Calu3 (cell line): ENCODE results near the gene ELOVL3. TPM values are rescaled to one million over a fixed set of nuclear protein-coding genes. Genes with fewer than 3 reads are reported as not detected.
A peak's percentile ranks its signal among the peaks of the same experiment; 100 is the strongest.

Experiments used
- BruUV-seq: library from RNA; stranded (reverse); fragments of 400-500 nt; replicated peaks from 2 replicates; lab custom pipeline; 2021; lab: Mats Ljungman, UMichigan
- CTCF ChIA-PET: fragments of 300-600 bp; sonication (Branson Sonifier 250); formaldehyde crosslinking; loops from one replicate; lab custom pipeline; 2022; ENCODE audit warnings: antibody characterized with exemption; lab: Charles Lee
- DNase-seq: peaks from one replicate; pipeline ENCODE4 v3.0.0; 2022
- H3K27ac Mint-ChIP-seq: one replicate; pipeline ENCODE4 v1.8.0; 2022; ENCODE audit warnings: mixed read lengths; ENCODE audit not compliant: unreplicated experiment
- H3K27me3 Mint-ChIP-seq: one replicate; pipeline ENCODE4 v1.8.0; 2022; ENCODE audit warnings: mixed read lengths; ENCODE audit not compliant: unreplicated experiment
- H3K36me3 Mint-ChIP-seq: one replicate; pipeline ENCODE4 v1.8.0; 2022; ENCODE audit warnings: mild to moderate bottlenecking, moderate library complexity, mixed read lengths; ENCODE audit not compliant: insufficient read depth, unreplicated experiment
- H3K4me1 Mint-ChIP-seq: one replicate; pipeline ENCODE4 v1.8.0; 2022; ENCODE audit warnings: mild to moderate bottlenecking, low read depth, mixed read lengths; ENCODE audit not compliant: unreplicated experiment
- H3K4me3 Mint-ChIP-seq: one replicate; pipeline ENCODE4 v1.8.0; 2022; ENCODE audit warnings: mild to moderate bottlenecking, low read depth, moderate library complexity, mixed read lengths; ENCODE audit not compliant: unreplicated experiment
- H3K9me3 Mint-ChIP-seq: one replicate; pipeline ENCODE4 v1.8.0; 2022; ENCODE audit warnings: low read depth, mixed read lengths; ENCODE audit not compliant: unreplicated experiment
- CTCF ChIP-seq: fragments of 200-600 bp; IDR thresholded peaks from one replicate; pipeline ENCODE4 v1.8.0; 2022; ENCODE audit warnings: antibody characterized with exemption; ENCODE audit not compliant: unreplicated experiment
- intact Hi-C: fragments of 100-400 bp; cut with micrococcal nuclease; formaldehyde crosslinking; loops from one replicate; pipeline ENCODE4 v1.10.0; 2022; ENCODE audit not compliant: unreplicated experiment
- total RNA-seq: library from RNA; stranded (reverse); gene quantifications from 2 replicates; pipeline ENCODE4 v1.2.3, GENCODE V29; 2022

ELOVL3 gene
- total RNA-seq, 1 experiment from 2014 or later: 0.35 TPM

- Mint-ChIP-seq H3K4me1 (peaks cover 7% of the 10 kb centered on the region), H3K36me3 (peaks cover 16% of the 10 kb centered on the region), H3K27ac (no peak overlapping the region), H3K9me3 (no peaks in the 10 kb centered on the region), H3K4me3 (no peak overlapping the region), H3K27me3 (peaks cover 43% of the 10 kb centered on the region)
- DNase-seq: no peak
- intact Hi-C loops: no loop called here
- CTCF ChIA-PET: interaction anchor here (1.0 kb wide), 1 partner anchor 113 kb away, joined by 4 read pairs; no protein-coding TSS in a partner anchor
- no TSS peak for BruUV-seq
- TF ChIP-seq CTCF: no peak
Measured at GRCh38 chr10:102233997-102234396, 7.9 kb downstream of the ELOVL3 start.

- H3K4me3 Mint-ChIP-seq: no peak overlapping the region
- peaks cover 16% of the 10 kb centered on the region for H3K36me3 Mint-ChIP-seq
- H3K27ac Mint-ChIP-seq: no peak overlapping the region
- peaks cover 47% of the 10 kb centered on the region for H3K27me3 Mint-ChIP-seq
- peaks cover 7% of the 10 kb centered on the region for H3K4me1 Mint-ChIP-seq
- intact Hi-C loops: no loop called here
- DNase-seq: no peak
- no peaks in the 10 kb centered on the region for H3K9me3 Mint-ChIP-seq
- CTCF ChIA-PET: interaction anchor here (0.6 to 1.6 kb wide), 4 partner anchors 66 to 122 kb away, joined by 3 to 8 read pairs (median 6); no protein-coding TSS in a partner anchor
- no peak for TF ChIP-seq CTCF
- no TSS peak for BruUV-seq
Measured at GRCh38 chr10:102234888-102235597, 8.9 kb downstream of the ELOVL3 start.

GRCh38 chr10:102235598-102235920 lies 9.5 kb downstream of the ELOVL3 start:
- no TSS peak for BruUV-seq
- intact Hi-C loops: no loop called here
- H3K4me1 Mint-ChIP-seq: peaks cover 7% of the 10 kb centered on the region
- H3K4me3 Mint-ChIP-seq: no peak overlapping the region
- DNase-seq: no peak
- H3K27ac Mint-ChIP-seq: peak overlapping the region; percentile 6
- H3K9me3 Mint-ChIP-seq: no peaks in the 10 kb centered on the region
- TF ChIP-seq CTCF: no peak
- H3K36me3 Mint-ChIP-seq: peaks cover 12% of the 10 kb centered on the region
- H3K27me3 Mint-ChIP-seq: peaks cover 49% of the 10 kb centered on the region
- CTCF ChIA-PET: interaction anchor here (0.6 to 1.6 kb wide), 4 partner anchors 66 to 121 kb away, joined by 3 to 8 read pairs (median 6); no protein-coding TSS in a partner anchor

GRCh38 chr10:102236006-102236405 lies 9.9 kb downstream of the ELOVL3 start:
- no TSS peak for BruUV-seq
- intact Hi-C loops: no loop called here
- Mint-ChIP-seq H3K4me3 (no peak overlapping the region), H3K27ac (peak overlapping the region; percentile 6), H3K4me1 (peaks cover 7% of the 10 kb centered on the region), H3K36me3 (peaks cover 7% of the 10 kb centered on the region), H3K9me3 (no peaks in the 10 kb centered on the region), H3K27me3 (peaks cover 49% of the 10 kb centered on the region)
- CTCF ChIA-PET: interaction anchor here (1.0 to 1.6 kb wide), 3 partner anchors 66 to 116 kb away, joined by 3 to 8 read pairs (median 6); no protein-coding TSS in a partner anchor
- no peak for TF ChIP-seq CTCF
- DNase-seq: no peak
